GM18520 (cell line): ENCODE results near the gene CHRNB2.

Experiments used
- ATAC-seq: cut with Tn5 transposase; IDR thresholded peaks from one replicate; pipeline ENCODE4 v1.9.1; 2021; ENCODE audit not compliant: unreplicated experiment

Gene CHRNB2

GRCh38 chr1:154578058-154578418 lies 10.5 kb downstream of the CHRNB2 start:
- ATAC-seq = no peak

- ATAC-seq = no peak
Observed at GRCh38 chr1:154579374-154579773, 11.8 kb downstream of the CHRNB2 start.

GRCh38 chr1:154581766-154582165 lies 14.2 kb downstream of the CHRNB2 start:
- no peak for ATAC-seq

- no peak for ATAC-seq
Observed at GRCh38 chr1:154582885-154583284, 15.3 kb downstream of the CHRNB2 start.

- no peak for ATAC-seq
Observed at GRCh38 chr1:154583773-154584172, 16.2 kb downstream of the CHRNB2 start.

- ATAC-seq = no peak
Observed at GRCh38 chr1:154584267-154584994, 16.9 kb downstream of the CHRNB2 start.

- no peak for ATAC-seq
Observed at GRCh38 chr1:154586231-154586630, 18.7 kb downstream of the CHRNB2 start.

GRCh38 chr1:154586641-154587040 lies 19.1 kb downstream of the CHRNB2 start:
- no peak for ATAC-seq

GRCh38 chr1:154589780-154590179 lies 22.2 kb downstream of the CHRNB2 start:
- no peak for ATAC-seq

- ATAC-seq = no peak
Observed at GRCh38 chr1:154590756-154591155, 23.2 kb downstream of the CHRNB2 start.

- ATAC-seq = no peak
Observed at GRCh38 chr1:154591206-154591605, 23.6 kb downstream of the CHRNB2 start.

- ATAC-seq = no peak
Observed at GRCh38 chr1:154593390-154593789, 25.8 kb downstream of the CHRNB2 start.

GRCh38 chr1:154594811-154595210 lies 27.2 kb downstream of the CHRNB2 start:
- no peak for ATAC-seq

GRCh38 chr1:154595621-154596020 lies 28.0 kb downstream of the CHRNB2 start:
- ATAC-seq = no peak

GRCh38 chr1:154598871-154599635 lies 31.5 kb downstream of the CHRNB2 start:
- no peak for ATAC-seq

- ATAC-seq = no peak
Observed at GRCh38 chr1:154599658-154600057, 32.1 kb downstream of the CHRNB2 start.

GRCh38 chr1:154603317-154603716 lies 35.7 kb downstream of the CHRNB2 start:
- no peak for ATAC-seq

GRCh38 chr1:154605534-154605933 lies 38.0 kb downstream of the CHRNB2 start:
- no peak for ATAC-seq

- ATAC-seq = no peak
Observed at GRCh38 chr1:154607106-154607608, 39.6 kb downstream of the CHRNB2 start.

- peak; percentile 60 for ATAC-seq
Observed at GRCh38 chr1:154607609-154608396, 40.2 kb downstream of the CHRNB2 start, which contains the start of gene ADAR. Gene ADAR (minus strand): TSS chr1:154608186. CDS start chr1:154608006, 180 bp downstream.
